NCI-H146 (cell line): Measurements from ENCODE around the gene CKS1B.
"Not testable (repeated sequence)": the region's sequence is repeated elsewhere in the genome, so short reads cannot be mapped to it uniquely, and the experiment has no call there.

Source experiments
- DNase-seq: peaks from one replicate; lab custom pipeline; 2025; lab: John Stamatoyannopoulos, UW

Gene CKS1B

DNA sequence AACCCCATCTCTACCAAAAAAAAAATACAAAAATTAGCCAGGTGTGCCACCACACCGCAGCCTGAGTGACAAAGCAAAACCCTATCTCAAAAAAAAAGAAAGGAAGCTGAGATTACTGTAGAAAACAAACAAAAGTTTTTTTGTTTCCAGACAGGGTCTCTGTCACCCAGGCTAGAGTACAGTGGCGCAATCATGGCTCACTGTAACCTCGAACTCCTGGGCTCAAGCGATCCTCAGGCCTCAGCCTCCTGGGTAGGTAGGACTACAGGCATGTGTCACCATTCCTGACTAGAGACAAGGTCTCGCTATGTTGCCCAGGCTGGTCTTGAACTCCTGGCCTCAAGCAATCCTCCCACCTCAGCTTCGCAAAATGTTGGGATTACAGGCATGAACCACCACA, 10.1 kb upstream of the CKS1B start:
- no peak for DNase-seq

GRCh38 chr1:154966111-154966510, 8.4 kb upstream of the CKS1B start:
- DNase-seq = no peak

GRCh38 chr1:154967331-154967950, 7.0 kb upstream of the CKS1B start:
- no peak for DNase-seq

DNA sequence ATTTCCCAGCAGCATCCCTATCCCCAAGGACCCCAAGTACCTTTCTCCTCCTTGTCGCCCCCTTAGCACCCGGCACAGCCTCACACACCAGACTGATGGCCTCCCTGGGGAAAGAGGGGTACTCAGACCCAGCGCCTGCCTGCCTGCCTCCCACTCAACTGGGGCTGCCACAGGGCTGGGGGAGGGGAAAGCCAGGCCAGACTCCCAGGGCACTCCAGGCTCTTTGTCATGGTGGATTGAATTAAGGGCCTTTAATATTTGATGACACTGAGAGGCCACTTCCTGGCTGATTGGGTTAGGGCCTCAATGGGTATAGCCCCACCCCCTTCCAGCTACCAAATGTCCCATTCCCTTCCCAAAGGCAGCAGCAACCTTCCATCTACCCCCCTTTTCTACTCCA, 5.8 kb upstream of the CKS1B start:
- DNase-seq = no peak

DNA sequence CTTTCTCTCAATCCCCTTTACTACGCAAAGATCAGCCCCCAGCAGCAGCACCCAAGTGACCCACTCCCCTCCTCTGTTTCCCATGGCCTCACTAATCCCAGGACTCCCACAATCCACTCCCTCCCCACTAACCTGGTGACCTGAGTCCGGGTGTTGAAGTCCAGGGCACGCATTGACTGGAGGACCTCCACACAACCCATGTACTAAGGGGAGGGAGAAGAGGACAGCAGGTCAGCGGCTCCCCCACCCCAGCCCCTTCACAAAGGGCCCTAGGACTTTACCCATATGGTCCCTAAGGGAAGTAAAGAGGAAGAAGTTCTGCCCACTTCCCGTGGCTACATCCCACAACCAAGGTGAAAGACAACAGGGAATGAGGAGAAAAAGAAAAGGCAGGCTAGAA, 5.2 kb upstream of the CKS1B start:
- no peak for DNase-seq

GRCh38 chr1:154969860-154970452, 4.5 kb upstream of the CKS1B start:
- DNase-seq = no peak

DNA sequence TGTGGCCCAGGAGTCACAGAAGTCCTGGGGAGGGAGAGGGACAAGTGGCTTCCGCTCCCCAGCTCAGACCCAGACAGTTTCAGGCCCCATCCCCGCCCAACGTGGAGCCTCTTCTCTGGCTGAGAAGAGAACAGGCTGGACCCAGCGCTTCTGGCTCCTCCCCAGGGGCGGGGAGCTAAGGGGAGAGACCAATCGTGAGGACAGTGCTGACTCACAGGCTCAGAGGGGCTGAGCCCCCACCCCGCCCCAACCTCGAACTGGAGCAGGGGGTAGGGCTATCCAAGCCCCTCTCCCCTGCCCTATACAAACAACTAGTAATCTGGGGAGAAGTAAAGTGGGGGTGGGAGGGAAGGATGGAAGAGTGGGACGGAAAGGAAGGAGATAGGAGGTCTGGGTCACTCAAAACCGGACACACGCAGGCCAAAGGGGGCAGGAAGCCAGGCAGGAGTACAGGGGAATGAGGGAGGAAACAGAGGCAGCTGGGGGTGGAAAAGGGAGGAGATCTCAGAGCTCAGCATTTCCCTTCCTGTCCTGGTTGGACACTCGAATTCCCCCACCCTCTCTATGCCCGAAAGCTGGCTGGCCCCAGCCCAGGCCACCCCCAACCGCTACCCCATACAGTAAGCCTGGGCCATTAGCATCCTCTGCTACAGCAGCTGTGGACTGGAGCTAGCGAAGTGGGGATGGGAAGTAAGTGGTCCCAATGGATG, 3.7 kb upstream of the CKS1B start, which contains the start of gene SHC1:
Gene SHC1, minus strand, starts transcription at position 117 of the 710 bp plus-strand sequence. CDS start 221 bp downstream, outside the sequence.
- no peak for DNase-seq

DNA sequence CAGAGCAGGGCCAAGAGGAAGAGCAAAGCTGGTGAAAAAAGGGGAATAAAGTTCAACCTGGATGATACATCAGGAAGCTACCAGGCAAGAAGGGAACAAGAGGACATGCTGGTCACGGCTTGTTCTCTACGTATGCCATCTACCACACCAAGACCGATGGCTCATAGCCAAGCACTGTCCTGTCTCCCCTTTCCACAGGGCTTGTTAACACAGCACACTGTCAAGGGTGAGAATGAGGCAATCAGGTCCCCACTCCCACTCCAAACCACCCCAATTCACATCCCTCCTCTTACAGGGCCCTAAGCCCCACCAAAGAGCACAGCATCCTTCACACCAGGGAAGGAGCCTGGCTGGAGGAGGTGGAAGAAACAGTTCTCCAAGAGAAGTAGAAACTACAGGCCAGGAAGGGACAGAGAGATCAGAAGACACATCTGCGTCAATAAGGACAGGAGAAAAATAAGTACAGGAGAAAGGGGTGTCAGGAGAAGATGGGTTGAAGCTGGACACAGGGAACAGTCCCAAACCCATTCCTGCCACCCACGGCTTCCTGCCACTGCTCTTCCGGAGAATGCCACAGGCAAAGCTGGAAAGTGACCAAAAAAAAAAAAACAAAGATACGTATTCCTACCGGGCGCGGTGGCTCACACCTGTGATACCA, 3.0 kb upstream of the CKS1B start:
- no peak for DNase-seq

GRCh38 chr1:154972213-154972516, 2.3 kb upstream of the CKS1B start:
- no peak for DNase-seq

- DNase-seq = no peak
Observed at GRCh38 chr1:154972517-154973343, 1.8 kb upstream of the CKS1B start.

- DNase-seq = peak; percentile 95
Observed at GRCh38 chr1:154973344-154974101, 958 bp upstream of the CKS1B start.

DNA sequence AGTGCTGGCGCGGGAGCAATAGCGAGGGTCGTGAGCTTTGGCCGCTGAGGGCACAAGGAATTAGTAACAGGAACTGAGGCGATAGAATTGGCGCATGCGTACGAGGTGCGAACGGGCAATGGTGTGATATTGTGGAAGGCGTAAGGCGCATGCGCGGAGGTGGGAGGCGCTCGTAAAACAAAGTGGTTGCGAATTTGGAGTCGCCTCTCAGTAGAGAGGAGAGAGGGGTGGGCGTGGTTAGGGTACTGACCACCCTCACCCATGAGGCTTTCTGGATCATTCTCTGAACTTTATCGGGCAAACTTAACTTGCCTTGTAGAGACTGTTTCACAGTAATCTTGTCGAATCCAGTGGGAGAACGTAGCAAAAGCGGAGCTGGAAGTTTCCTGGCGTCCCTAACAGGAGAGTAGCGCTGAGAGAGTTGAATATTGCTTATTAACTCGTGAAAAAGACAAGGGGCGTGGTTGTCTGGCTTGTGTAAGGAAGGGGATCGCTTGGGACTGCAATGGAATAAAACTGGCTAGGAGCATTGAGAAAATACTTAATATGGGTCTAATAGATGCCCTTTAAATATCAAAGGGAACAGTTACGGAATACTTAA, 427 bp downstream of the CKS1B start:
- DNase-seq = peak; percentile 96

DNA sequence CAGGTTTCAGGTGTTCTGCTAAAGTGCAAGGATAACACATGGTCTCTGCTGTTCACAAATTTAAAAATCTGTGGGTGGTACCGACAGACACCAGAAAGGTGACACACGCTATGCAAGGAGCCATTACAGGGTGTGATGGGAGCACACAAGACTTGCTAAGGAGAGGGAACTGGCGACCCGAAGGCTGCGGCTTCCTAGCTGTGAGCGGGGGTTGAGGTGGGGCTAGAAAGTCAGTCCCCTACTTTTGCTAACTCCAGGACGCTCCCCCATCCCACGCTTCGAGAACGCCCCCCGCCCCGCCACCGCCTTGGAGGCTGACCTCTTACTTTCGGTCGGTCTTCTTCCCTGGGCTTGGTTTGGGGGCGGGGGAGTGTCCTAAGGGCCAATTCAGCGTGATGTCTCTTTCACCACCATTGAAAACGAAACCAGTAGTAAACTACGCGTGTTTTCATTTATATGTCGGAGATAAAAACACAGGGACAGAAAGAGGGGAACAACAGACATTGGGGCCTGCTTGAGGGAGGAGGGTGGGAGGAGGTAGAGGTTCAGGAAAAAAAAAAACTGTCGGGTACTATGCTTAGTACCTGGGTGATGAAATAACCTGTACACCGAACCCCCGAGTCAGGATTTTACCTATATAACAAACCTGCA, 1.1 kb downstream of the CKS1B start:
- peak; percentile 27 for DNase-seq

GRCh38 chr1:154977762-154978161, 3.3 kb downstream of the CKS1B start:
- DNase-seq = not testable (repeated sequence)

- DNase-seq = no peak
Observed at GRCh38 chr1:154978360-154978759, 3.9 kb downstream of the CKS1B start.

- DNase-seq = no peak
Observed at GRCh38 chr1:154982341-154982740, 7.9 kb downstream of the CKS1B start.

- DNase-seq = peak; percentile 99
Observed at GRCh38 chr1:154982897-154983648, 8.6 kb downstream of the CKS1B start, which contains the start of gene FLAD1. FLAD1 (plus strand) TSS chr1:154983344; CDS start chr1:154983695, 351 bp downstream.

- no peak for DNase-seq
Observed at GRCh38 chr1:154983776-154984466, 9.4 kb downstream of the CKS1B start.

- not testable (repeated sequence) for DNase-seq
Observed at GRCh38 chr1:154986736-154987135, 12.3 kb downstream of the CKS1B start.
